ENCODE data around the gene NUDT17.
"Not testable (repeated sequence)": the region's sequence is repeated elsewhere in the genome, so short reads cannot be mapped to it uniquely, and the experiment has no call there.

NUDT17 gene

GRCh38 chr1:145827966-145828365 lies 17.5 kb upstream of the NUDT17 start:
- no peak overlapping the region for H3K4me3 Mint-ChIP-seq
- no peaks in the 10 kb centered on the region for H3K27me3 Mint-ChIP-seq
- peaks cover 22% of the 10 kb centered on the region for H3K4me1 Mint-ChIP-seq (ENCODE audit: low read depth)
- intact Hi-C loops (cut with micrococcal nuclease), result no loop called here
- H3K27ac Mint-ChIP-seq, result no peak overlapping the region
- H3K9me3 Mint-ChIP-seq, result no peaks in the 10 kb centered on the region
- H3K36me3 Mint-ChIP-seq (ENCODE audit: low read depth), result peaks cover 91% of the 10 kb centered on the region

GRCh38 chr1:145828367-145829026 lies 16.9 kb upstream of the NUDT17 start:
- intact Hi-C loops (cut with micrococcal nuclease), result no loop called here
- Mint-ChIP-seq H3K9me3 (no peaks in the 10 kb centered on the region), H3K27ac (no peak overlapping the region), H3K36me3 (ENCODE audit: low read depth) (peaks cover 93% of the 10 kb centered on the region), H3K4me3 (no peak overlapping the region), H3K27me3 (no peaks in the 10 kb centered on the region), H3K4me1 (ENCODE audit: low read depth) (peaks cover 22% of the 10 kb centered on the region)

DNA sequence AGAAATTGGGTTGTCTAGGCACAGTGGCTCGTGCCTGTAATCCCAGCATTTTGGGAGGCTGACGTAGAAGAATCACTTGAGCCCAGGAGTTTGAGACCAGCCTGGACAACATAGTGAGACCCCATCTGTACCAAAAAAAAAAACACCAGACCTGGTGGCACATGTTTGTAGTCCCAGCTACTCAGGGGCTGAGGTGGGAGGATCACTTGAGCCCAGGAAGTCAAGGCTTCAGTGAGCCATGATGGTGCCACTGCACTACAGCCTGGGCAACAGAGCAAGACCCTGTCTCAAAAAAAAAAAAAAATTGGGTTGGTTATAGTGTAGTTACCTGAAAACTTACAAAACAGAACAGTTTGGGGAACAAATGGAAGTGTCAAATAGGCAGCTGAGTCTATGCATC lies 14.6 kb upstream of the NUDT17 start:
- H3K9me3 Mint-ChIP-seq; H3K27ac Mint-ChIP-seq; intact Hi-C loops (cut with micrococcal nuclease); H3K4me3 Mint-ChIP-seq; H3K27me3 Mint-ChIP-seq: not testable (repeated sequence)
- Mint-ChIP-seq H3K4me1 (ENCODE audit: low read depth) (peaks cover 18% of the 10 kb centered on the region), H3K36me3 (ENCODE audit: low read depth) (peaks cover 80% of the 10 kb centered on the region)

GRCh38 chr1:145837656-145838055 lies 7.8 kb upstream of the NUDT17 start:
- intact Hi-C loops (cut with micrococcal nuclease), result no loop called here
- Mint-ChIP-seq H3K36me3 (ENCODE audit: low read depth) (peaks cover 11% of the 10 kb centered on the region), H3K4me3 (no peak overlapping the region), H3K27me3 (no peaks in the 10 kb centered on the region), H3K27ac (no peak overlapping the region), H3K4me1 (ENCODE audit: low read depth) (no peaks in the 10 kb centered on the region), H3K9me3 (no peaks in the 10 kb centered on the region)

- Mint-ChIP-seq H3K9me3 (no peaks in the 10 kb centered on the region), H3K36me3 (ENCODE audit: low read depth) (peaks cover 4% of the 10 kb centered on the region), H3K4me3 (no peak overlapping the region), H3K4me1 (ENCODE audit: low read depth) (no peaks in the 10 kb centered on the region), H3K27ac (no peak overlapping the region), H3K27me3 (peaks cover 3% of the 10 kb centered on the region)
- intact Hi-C loops (cut with micrococcal nuclease), result no loop called here
Observed at GRCh38 chr1:145843031-145843430, 2.4 kb upstream of the NUDT17 start.

DNA sequence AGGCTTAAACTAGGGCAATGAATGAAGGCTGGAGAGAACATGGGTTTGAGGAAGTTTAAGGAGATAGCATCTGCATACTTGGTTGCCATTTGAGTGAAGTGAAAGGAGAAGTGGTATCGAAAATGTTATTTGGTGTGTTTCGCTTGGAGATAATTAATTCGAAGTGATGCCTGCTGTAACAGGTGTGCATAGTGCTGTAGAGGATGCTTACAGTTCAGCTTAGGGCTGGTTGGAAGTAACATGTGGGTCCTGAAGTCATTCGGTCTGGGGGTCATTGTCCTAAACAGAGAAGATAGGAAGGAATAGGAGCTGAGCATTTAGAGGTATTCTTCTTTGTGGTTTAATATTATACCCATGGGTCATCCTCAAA lies 301 bp upstream of the NUDT17 start:
- intact Hi-C loops (cut with micrococcal nuclease), result loop anchor here (2.0 to 5.0 kb wide), 2 partner anchors 67 to 168 kb away; partner anchors contain the start of gene ITGA10
- H3K4me3 Mint-ChIP-seq, result no peak overlapping the region
- peaks cover 25% of the 10 kb centered on the region for H3K36me3 Mint-ChIP-seq (ENCODE audit: low read depth)
- no peak overlapping the region for H3K27ac Mint-ChIP-seq
- H3K9me3 Mint-ChIP-seq, result no peaks in the 10 kb centered on the region
- no peaks in the 10 kb centered on the region for H3K4me1 Mint-ChIP-seq (ENCODE audit: low read depth)
- H3K27me3 Mint-ChIP-seq, result peaks cover 3% of the 10 kb centered on the region

- Mint-ChIP-seq H3K27ac (no peak overlapping the region), H3K4me3 (no peak overlapping the region), H3K36me3 (ENCODE audit: low read depth) (peaks cover 36% of the 10 kb centered on the region), H3K9me3 (no peaks in the 10 kb centered on the region), H3K4me1 (ENCODE audit: low read depth) (no peaks in the 10 kb centered on the region), H3K27me3 (peaks cover 3% of the 10 kb centered on the region)
- intact Hi-C loops (cut with micrococcal nuclease), result loop anchor here (5.0 kb wide), 1 partner anchor 66 kb away; the partner anchor contains the start of gene ITGA10
Observed at GRCh38 chr1:145846201-145846612, 777 bp downstream of the NUDT17 start.

DNA sequence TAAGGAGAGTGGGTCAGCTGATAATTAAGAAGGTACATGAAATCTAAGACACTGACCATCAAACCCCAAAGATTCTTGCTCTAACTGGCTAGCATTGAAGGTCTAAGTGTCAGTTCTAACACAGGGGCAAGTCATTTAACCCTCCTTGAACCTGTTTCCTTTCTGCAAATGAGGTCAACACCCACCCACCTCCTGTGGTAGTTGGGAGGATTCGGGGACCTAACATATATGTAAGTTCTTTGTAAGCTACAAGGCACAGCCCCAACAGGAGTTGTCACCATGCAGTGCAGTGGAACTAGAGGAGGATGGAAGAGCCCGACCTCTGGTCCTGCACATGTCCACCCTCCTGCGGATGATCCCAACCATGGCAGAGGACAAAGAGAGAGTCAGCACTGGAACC lies 2.4 kb downstream of the NUDT17 start:
- no peaks in the 10 kb centered on the region for H3K4me1 Mint-ChIP-seq (ENCODE audit: low read depth)
- no peak overlapping the region for H3K4me3 Mint-ChIP-seq
- no peak overlapping the region for H3K27ac Mint-ChIP-seq
- H3K9me3 Mint-ChIP-seq, result no peaks in the 10 kb centered on the region
- H3K36me3 Mint-ChIP-seq (ENCODE audit: low read depth), result peaks cover 52% of the 10 kb centered on the region
- intact Hi-C loops (cut with micrococcal nuclease), result loop anchor here (5.0 kb wide), 1 partner anchor 64 kb away; the partner anchor contains the start of gene ITGA10
- peaks cover 3% of the 10 kb centered on the region for H3K27me3 Mint-ChIP-seq

DNA sequence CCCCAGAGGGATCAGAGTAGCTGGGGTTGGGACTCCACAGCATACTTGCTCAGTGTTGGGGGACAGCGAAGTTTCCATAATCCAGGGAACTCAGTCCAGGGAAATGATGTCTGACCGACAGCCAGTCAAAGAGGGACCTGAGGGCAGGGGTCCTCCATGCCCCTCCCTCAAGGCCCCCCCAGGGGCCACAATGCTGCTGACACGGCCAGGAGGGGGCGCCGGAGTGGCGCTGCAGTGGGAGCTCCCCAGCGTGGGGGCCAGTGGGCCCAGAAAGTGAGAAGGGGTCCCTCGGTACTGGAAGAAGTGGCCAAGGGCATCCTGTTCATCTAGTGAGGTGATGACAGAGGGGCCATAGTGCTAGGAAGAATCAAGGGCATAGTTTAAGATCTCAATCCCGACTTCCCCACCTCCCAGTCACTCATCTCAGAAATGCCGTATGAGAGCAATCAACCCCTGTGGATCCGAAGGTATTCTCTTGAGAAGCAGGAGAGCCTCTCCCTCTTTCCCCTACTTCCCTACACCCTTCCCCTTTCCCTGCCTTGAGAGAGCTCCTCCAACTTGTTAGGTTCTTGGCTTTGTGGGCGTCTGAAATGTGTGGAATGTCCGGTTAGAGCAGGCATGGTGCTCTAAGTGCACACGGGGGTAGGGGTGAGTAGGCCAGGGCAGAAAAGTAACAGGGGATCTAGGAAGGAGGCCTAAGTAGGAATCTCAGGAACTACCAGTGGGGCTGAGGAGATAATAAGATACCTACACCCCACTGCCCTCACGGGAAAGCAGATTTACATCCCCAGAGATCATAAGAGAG lies 4.1 kb downstream of the NUDT17 start:
- no peaks in the 10 kb centered on the region for H3K9me3 Mint-ChIP-seq
- no peak overlapping the region for H3K27ac Mint-ChIP-seq
- H3K36me3 Mint-ChIP-seq (ENCODE audit: low read depth), result peaks cover 69% of the 10 kb centered on the region
- no peak overlapping the region for H3K4me3 Mint-ChIP-seq
- H3K27me3 Mint-ChIP-seq, result peaks cover 3% of the 10 kb centered on the region
- no peaks in the 10 kb centered on the region for H3K4me1 Mint-ChIP-seq (ENCODE audit: low read depth)
- intact Hi-C loops (cut with micrococcal nuclease), result loop anchor here (5.0 kb wide), 1 partner anchor 63 kb away; the partner anchor contains the start of gene ITGA10

DNA sequence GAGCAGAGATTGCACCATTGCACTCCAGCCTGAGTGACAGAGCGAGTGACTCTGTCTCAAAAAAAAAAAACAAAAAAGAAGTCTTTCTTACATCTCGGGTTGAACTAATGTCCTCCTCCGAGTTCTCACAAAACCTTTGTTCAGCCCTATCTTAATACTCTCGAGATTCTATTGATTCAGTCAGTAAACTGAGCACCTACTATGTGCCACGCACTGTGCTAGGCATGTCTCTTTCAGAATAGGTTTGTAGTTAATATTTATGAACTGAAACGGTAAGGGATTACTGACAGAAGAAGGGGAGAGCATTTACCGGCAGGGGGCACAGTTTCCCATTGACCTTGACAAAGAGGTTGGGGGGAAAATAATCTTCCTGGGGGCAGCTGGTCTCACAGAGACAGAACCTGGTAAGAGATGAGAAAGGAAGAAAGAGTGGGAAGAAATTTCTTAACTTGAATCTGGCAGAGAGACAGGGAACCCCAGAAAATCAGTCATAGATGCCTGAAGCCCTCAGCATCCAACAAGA lies 10.1 kb downstream of the NUDT17 start:
- no peak overlapping the region for H3K4me3 Mint-ChIP-seq
- peaks cover 15% of the 10 kb centered on the region for H3K4me1 Mint-ChIP-seq (ENCODE audit: low read depth)
- H3K9me3 Mint-ChIP-seq, result no peaks in the 10 kb centered on the region
- no peaks in the 10 kb centered on the region for H3K27me3 Mint-ChIP-seq
- peaks cover 81% of the 10 kb centered on the region for H3K36me3 Mint-ChIP-seq (ENCODE audit: low read depth)
- intact Hi-C loops (cut with micrococcal nuclease), result no loop called here
- H3K27ac Mint-ChIP-seq, result no peak overlapping the region

DNA sequence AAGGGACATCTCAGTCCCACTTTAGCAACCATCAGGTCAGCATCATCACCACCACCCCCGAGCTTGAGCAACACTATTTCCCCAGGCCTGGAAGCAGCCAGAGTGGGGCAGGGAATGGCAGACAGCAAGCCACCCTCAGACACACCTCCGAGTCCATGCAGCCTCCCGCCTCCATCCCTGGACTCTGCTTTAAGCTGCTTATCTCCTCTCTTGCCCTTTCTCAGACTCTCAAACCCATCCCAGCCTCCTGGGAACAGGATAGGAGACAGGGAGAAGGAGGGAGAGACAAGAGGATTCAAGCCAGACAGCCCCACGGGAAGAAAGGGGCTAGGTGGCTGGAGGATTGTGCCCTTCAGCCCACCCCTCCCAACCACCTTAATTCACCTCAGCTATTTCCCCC lies 11.7 kb downstream of the NUDT17 start:
- H3K27ac Mint-ChIP-seq, result no peak overlapping the region
- H3K27me3 Mint-ChIP-seq, result no peaks in the 10 kb centered on the region
- H3K36me3 Mint-ChIP-seq (ENCODE audit: low read depth), result peaks cover 64% of the 10 kb centered on the region
- H3K4me1 Mint-ChIP-seq (ENCODE audit: low read depth), result peaks cover 15% of the 10 kb centered on the region
- intact Hi-C loops (cut with micrococcal nuclease), result no loop called here
- H3K4me3 Mint-ChIP-seq, result no peak overlapping the region
- no peaks in the 10 kb centered on the region for H3K9me3 Mint-ChIP-seq

DNA sequence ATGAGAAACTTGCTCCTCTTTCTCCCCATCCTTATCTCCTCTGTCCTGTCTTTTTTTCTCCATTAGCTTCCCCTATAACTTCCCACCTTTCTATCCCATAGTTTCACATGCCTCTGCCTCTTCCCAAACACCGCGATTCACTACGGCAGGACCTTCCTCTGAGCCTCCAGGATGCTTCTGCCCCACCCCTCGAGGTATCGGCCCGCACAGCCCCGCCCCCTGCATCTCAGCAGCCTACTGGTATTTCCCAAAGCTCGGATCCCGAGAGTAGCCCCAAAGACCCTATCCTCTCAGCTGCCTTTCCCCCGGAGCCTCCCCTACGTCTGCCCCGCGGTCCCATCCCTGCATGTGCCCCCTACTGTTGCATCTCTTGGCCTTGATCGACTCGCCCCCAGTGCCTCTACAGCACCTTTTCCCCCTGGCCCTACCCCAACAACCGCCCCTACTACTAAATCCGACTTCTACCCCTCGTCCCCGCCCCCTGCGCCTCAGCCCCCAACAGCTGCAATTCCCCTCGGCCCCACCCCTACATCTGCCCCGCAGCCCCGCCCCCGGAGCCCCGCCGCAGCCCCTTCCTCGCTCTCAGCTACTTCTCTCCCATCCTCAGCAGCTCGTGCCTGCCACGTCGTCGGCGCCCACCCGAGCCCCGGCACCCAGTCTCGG lies 12.9 kb downstream of the NUDT17 start:
- H3K4me3 Mint-ChIP-seq, result peak overlapping the region; percentile 98
- intact Hi-C loops (cut with micrococcal nuclease), result no loop called here
- peaks cover 52% of the 10 kb centered on the region for H3K36me3 Mint-ChIP-seq (ENCODE audit: low read depth)
- H3K27me3 Mint-ChIP-seq, result no peaks in the 10 kb centered on the region
- H3K27ac Mint-ChIP-seq, result peak overlapping the region; percentile 96
- no peaks in the 10 kb centered on the region for H3K9me3 Mint-ChIP-seq
- peaks cover 15% of the 10 kb centered on the region for H3K4me1 Mint-ChIP-seq (ENCODE audit: low read depth)

GRCh38 chr1:145858901-145859490 lies 13.6 kb downstream of the NUDT17 start, which contains the start of gene PIAS3:
TSS of gene PIAS3 (minus strand) at chr1:145859081. CDS start at chr1:145858990, 91 bp downstream.
- Mint-ChIP-seq H3K27ac (peak within 1 kb of the TSS; percentile 96), H3K9me3 (no peaks in the 10 kb centered on the region), H3K36me3 (ENCODE audit: low read depth) (peaks cover 45% of the 10 kb centered on the region), H3K4me3 (peak within 1 kb of the TSS; percentile 98), H3K4me1 (ENCODE audit: low read depth) (peaks cover 15% of the 10 kb centered on the region), H3K27me3 (no peaks in the 10 kb centered on the region)
- intact Hi-C loops (cut with micrococcal nuclease), result no loop called here

Data from dendritic cell treated with granulocyte-macrophage colony-stimulating factor and Interleukin-4, amounts not matched to agents 40 ng/mL and 50 ng/mL, for 4 days (primary cell).